ENCODE results near the gene PTAFR.

Gene PTAFR

GRCh38 chr1:28132171-28133167 is 44.0 kb downstream of the PTAFR start:
- 91 to 92% methylated on average over 11 of the region's 11 CpGs for WGBS, 2 experiments
- Histone ChIP-seq H3K36me3 (ENCODE audit: control insufficient read depth, insufficient read depth, low read length) (no peaks in the 10 kb centered on the region), H3K4me1 (ENCODE audit: control insufficient read depth, insufficient read depth, low read length) (no peaks in the 10 kb centered on the region), H3K9me3 (ENCODE audit: control insufficient read depth, low read length) (no peaks in the 10 kb centered on the region), H3K4me3 (ENCODE audit: insufficient read depth, low read depth, low read length) (no peak overlapping the region), H3K27me3 (ENCODE audit: control insufficient read depth, insufficient read depth, low read length, poor library complexity, severe bottlenecking) (no peaks in the 10 kb centered on the region), H3K27ac (ENCODE audit: insufficient read depth, low read depth, low read length, poor library complexity, severe bottlenecking) (no peak overlapping the region)

GRCh38 chr1:28130901-28131300 is 45.6 kb downstream of the PTAFR start:
- no peaks in the 10 kb centered on the region for H3K4me1 ChIP-seq (ENCODE audit: control insufficient read depth, insufficient read depth, low read length)
- no peak overlapping the region for H3K27ac ChIP-seq (ENCODE audit: insufficient read depth, low read depth, low read length, poor library complexity, severe bottlenecking)
- no peaks in the 10 kb centered on the region for H3K9me3 ChIP-seq (ENCODE audit: control insufficient read depth, low read length)
- H3K4me3 ChIP-seq (ENCODE audit: insufficient read depth, low read depth, low read length), result no peak overlapping the region
- H3K27me3 ChIP-seq (ENCODE audit: control insufficient read depth, insufficient read depth, low read length, poor library complexity, severe bottlenecking), result no peaks in the 10 kb centered on the region
- 81 to 92% methylated on average over 6 of the region's 6 CpGs for whole genome bisulfite sequencing, 2 experiments
- no peaks in the 10 kb centered on the region for H3K36me3 ChIP-seq (ENCODE audit: control insufficient read depth, insufficient read depth, low read length)

GRCh38 chr1:28129150-28129549 is 47.3 kb downstream of the PTAFR start:
- no peaks in the 10 kb centered on the region for H3K27me3 ChIP-seq (ENCODE audit: control insufficient read depth, insufficient read depth, low read length, poor library complexity, severe bottlenecking)
- no peaks in the 10 kb centered on the region for H3K4me1 ChIP-seq (ENCODE audit: control insufficient read depth, insufficient read depth, low read length)
- no peak overlapping the region for H3K4me3 ChIP-seq (ENCODE audit: insufficient read depth, low read depth, low read length)
- no peaks in the 10 kb centered on the region for H3K9me3 ChIP-seq (ENCODE audit: control insufficient read depth, low read length)
- WGBS, 2 experiments, result 89 to 97% methylated on average over 1 of the region's 1 CpG
- H3K27ac ChIP-seq (ENCODE audit: insufficient read depth, low read depth, low read length, poor library complexity, severe bottlenecking), result no peak overlapping the region
- no peaks in the 10 kb centered on the region for H3K36me3 ChIP-seq (ENCODE audit: control insufficient read depth, insufficient read depth, low read length)

- no peaks in the 10 kb centered on the region for H3K27me3 ChIP-seq (ENCODE audit: control insufficient read depth, insufficient read depth, low read length, poor library complexity, severe bottlenecking)
- H3K9me3 ChIP-seq (ENCODE audit: control insufficient read depth, low read length), result no peaks in the 10 kb centered on the region
- WGBS, 2 experiments, result 85 to 95% methylated on average over 3 of the region's 3 CpGs
- H3K4me3 ChIP-seq (ENCODE audit: insufficient read depth, low read depth, low read length), result no peak overlapping the region
- no peaks in the 10 kb centered on the region for H3K36me3 ChIP-seq (ENCODE audit: control insufficient read depth, insufficient read depth, low read length)
- H3K4me1 ChIP-seq (ENCODE audit: control insufficient read depth, insufficient read depth, low read length), result no peaks in the 10 kb centered on the region
- no peak overlapping the region for H3K27ac ChIP-seq (ENCODE audit: insufficient read depth, low read depth, low read length, poor library complexity, severe bottlenecking)
Observed at GRCh38 chr1:28127617-28128257, 48.8 kb downstream of the PTAFR start.

- 86 to 89% methylated on average over 3 to 4 of the region's 5 CpGs for WGBS, 2 experiments
- H3K4me1 ChIP-seq (ENCODE audit: control insufficient read depth, insufficient read depth, low read length), result no peaks in the 10 kb centered on the region
- no peak overlapping the region for H3K27ac ChIP-seq (ENCODE audit: insufficient read depth, low read depth, low read length, poor library complexity, severe bottlenecking)
- H3K9me3 ChIP-seq (ENCODE audit: control insufficient read depth, low read length), result no peaks in the 10 kb centered on the region
- H3K36me3 ChIP-seq (ENCODE audit: control insufficient read depth, insufficient read depth, low read length), result no peaks in the 10 kb centered on the region
- no peak overlapping the region for H3K4me3 ChIP-seq (ENCODE audit: insufficient read depth, low read depth, low read length)
- H3K27me3 ChIP-seq (ENCODE audit: control insufficient read depth, insufficient read depth, low read length, poor library complexity, severe bottlenecking), result no peaks in the 10 kb centered on the region
Observed at GRCh38 chr1:28126783-28127490, 49.6 kb downstream of the PTAFR start.

- Histone ChIP-seq H3K27ac (ENCODE audit: insufficient read depth, low read depth, low read length, poor library complexity, severe bottlenecking) (no peak overlapping the region), H3K4me1 (ENCODE audit: control insufficient read depth, insufficient read depth, low read length) (no peaks in the 10 kb centered on the region), H3K27me3 (ENCODE audit: control insufficient read depth, insufficient read depth, low read length, poor library complexity, severe bottlenecking) (no peaks in the 10 kb centered on the region), H3K9me3 (ENCODE audit: control insufficient read depth, low read length) (no peaks in the 10 kb centered on the region), H3K36me3 (ENCODE audit: control insufficient read depth, insufficient read depth, low read length) (no peaks in the 10 kb centered on the region), H3K4me3 (ENCODE audit: insufficient read depth, low read depth, low read length) (no peak overlapping the region)
- WGBS, 2 experiments, result 90 to 91% methylated on average over 2 of the region's 3 CpGs
Observed at GRCh38 chr1:28126212-28126611, 50.3 kb downstream of the PTAFR start.

GRCh38 chr1:28123461-28123961 is 53.0 kb downstream of the PTAFR start:
- WGBS, 2 experiments, result 89 to 91% methylated on average over 4 of the region's 4 CpGs

GRCh38 chr1:28122183-28122582 is 54.3 kb downstream of the PTAFR start:
- 88 to 90% methylated on average over 3 of the region's 3 CpGs for WGBS, 2 experiments
- Histone ChIP-seq H3K4me1 (ENCODE audit: control insufficient read depth, insufficient read depth, low read length) (no peaks in the 10 kb centered on the region), H3K4me3 (ENCODE audit: insufficient read depth, low read depth, low read length) (no peak overlapping the region), H3K9me3 (ENCODE audit: control insufficient read depth, low read length) (no peaks in the 10 kb centered on the region), H3K36me3 (ENCODE audit: control insufficient read depth, insufficient read depth, low read length) (no peaks in the 10 kb centered on the region), H3K27me3 (ENCODE audit: control insufficient read depth, insufficient read depth, low read length, poor library complexity, severe bottlenecking) (no peaks in the 10 kb centered on the region), H3K27ac (ENCODE audit: insufficient read depth, low read depth, low read length, poor library complexity, severe bottlenecking) (no peak overlapping the region)

More at GRCh38 chr1:28123461-28123961, 53.0 kb downstream of the PTAFR start:
- Histone ChIP-seq H3K27ac (ENCODE audit: insufficient read depth, low read depth, low read length, poor library complexity, severe bottlenecking) (no peak overlapping the region), H3K27me3 (ENCODE audit: control insufficient read depth, insufficient read depth, low read length, poor library complexity, severe bottlenecking) (no peaks in the 10 kb centered on the region), H3K36me3 (ENCODE audit: control insufficient read depth, insufficient read depth, low read length) (no peaks in the 10 kb centered on the region), H3K9me3 (ENCODE audit: control insufficient read depth, low read length) (no peaks in the 10 kb centered on the region), H3K4me1 (ENCODE audit: control insufficient read depth, insufficient read depth, low read length) (no peaks in the 10 kb centered on the region), H3K4me3 (ENCODE audit: insufficient read depth, low read depth, low read length) (no peak overlapping the region)

- WGBS, 2 experiments, result 94 to 96% methylated on average over 8 of the region's 8 CpGs
- Histone ChIP-seq H3K9me3 (ENCODE audit: control insufficient read depth, low read length) (no peaks in the 10 kb centered on the region), H3K4me1 (ENCODE audit: control insufficient read depth, insufficient read depth, low read length) (no peaks in the 10 kb centered on the region)
Observed at GRCh38 chr1:28119556-28119955, 56.9 kb downstream of the PTAFR start.

More at GRCh38 chr1:28119556-28119955, 56.9 kb downstream of the PTAFR start:
- no peak overlapping the region for H3K4me3 ChIP-seq (ENCODE audit: insufficient read depth, low read depth, low read length)
- no peak overlapping the region for H3K27ac ChIP-seq (ENCODE audit: insufficient read depth, low read depth, low read length, poor library complexity, severe bottlenecking)
- H3K27me3 ChIP-seq (ENCODE audit: control insufficient read depth, insufficient read depth, low read length, poor library complexity, severe bottlenecking), result no peaks in the 10 kb centered on the region
- no peaks in the 10 kb centered on the region for H3K36me3 ChIP-seq (ENCODE audit: control insufficient read depth, insufficient read depth, low read length)

Measured in ectodermal cell (in vitro differentiated cells).